H1 (cell line): ENCODE data around the gene SMNDC1. TPM values are rescaled to one million over a fixed set of nuclear protein-coding genes. Genes with fewer than 3 reads are reported as not detected.
A peak's percentile ranks its signal among the peaks of the same experiment; 100 is the strongest.

Experiments used
- CTCF ChIA-PET: fragments of 300-600 bp; sonication (Branson Sonifier 250); formaldehyde crosslinking; loops from one replicate; lab custom pipeline; 2021; ENCODE audit not compliant: partially characterized antibody; lab: Charles Lee
- POLR2A ChIA-PET: fragments of 300-600 bp; sonication (Branson Sonifier 250); formaldehyde crosslinking; loops from one replicate; lab custom pipeline; 2021; ENCODE audit warnings: inconsistent platforms; ENCODE audit not compliant: partially characterized antibody; lab: Charles Lee
- DNase-seq, 2 experiments: peaks; one replicate each; pipeline versions ENCODE4 v3.0.0 to v3.0.0-alpha.2; 2010 to 2022; ENCODE audit warnings: low spot score in 2 of 2, low read depth in 1 of 2, mixed read lengths in 1 of 2
- FAIRE-seq: peaks from 2 replicates; lab custom pipeline; 2011; peaks lifted over from hg19 to GRCh38; lab: Jason Lieb, UNC
- H2AFZ ChIP-seq: 2 replicates; pipeline ENCODE4 v1.8.1; 2012; ENCODE audit warnings: low read length, inconsistent platforms
- H2AK5ac ChIP-seq: 2 replicates; pipeline ENCODE4 v1.6.1; 2013; ENCODE audit warnings: low read depth, low read length
- H2BK120ac ChIP-seq: replicated peaks from 2 replicates; pipeline ENCODE3; 2013; ENCODE audit warnings: low read depth, low read length, inconsistent platforms
- H2BK12ac ChIP-seq: 2 replicates; pipeline ENCODE4 v1.6.1; 2013; ENCODE audit warnings: low read depth, low read length
- H2BK15ac ChIP-seq: 2 replicates; pipeline ENCODE4 v1.6.1; 2013; ENCODE audit warnings: low read length
- H2BK20ac ChIP-seq: 2 replicates; pipeline ENCODE4 v1.6.1; 2013; ENCODE audit warnings: low read length
- H2BK5ac ChIP-seq: 2 replicates; pipeline ENCODE4 v1.6.1; 2013; ENCODE audit warnings: low read depth, low read length
- H3K14ac ChIP-seq: 2 replicates; pipeline ENCODE4 v1.6.1; 2013; ENCODE audit warnings: inconsistent platforms; ENCODE audit not compliant: insufficient read length
- H3K18ac ChIP-seq: 2 replicates; pipeline ENCODE4 v1.6.1; 2013; ENCODE audit warnings: low read length; ENCODE audit errors: extremely low read depth
- H3K23ac ChIP-seq: 2 replicates; pipeline ENCODE4 v1.6.1; 2013; ENCODE audit warnings: inconsistent platforms; ENCODE audit not compliant: insufficient read length
- H3K23me2 ChIP-seq: 2 replicates; pipeline ENCODE4 v1.6.1; 2013; ENCODE audit warnings: low read depth, low read length
- H3K27ac ChIP-seq: 2 replicates; pipeline ENCODE4 v1.6.1; 2011; ENCODE audit warnings: low read depth, low read length, inconsistent platforms
- H3K27me3 ChIP-seq, 4 experiments: replicated peaks in 1 of 4; 1 replicate in 1 of 4; 2 replicates in 3 of 4; pipeline versions ENCODE4 v1.6.1 to v1.8.1; 2011 to 2013; ENCODE audit warnings: low read length in 3 of 4, mild to moderate bottlenecking in 3 of 4, inconsistent platforms in 2 of 4, mixed read lengths in 2 of 4, moderate library complexity in 1 of 4; ENCODE audit not compliant: control insufficient read depth in 3 of 4, insufficient read depth in 3 of 4; ENCODE audit errors: extremely low read depth in 1 of 4
- H3K36me3 ChIP-seq, 4 experiments: 2 replicates each; pipeline versions ENCODE4 v1.6.1 to v1.8.1; 2011 to 2013; ENCODE audit warnings: mild to moderate bottlenecking in 4 of 4, low read length in 3 of 4, moderate library complexity in 2 of 4, control low read depth in 1 of 4, inconsistent platforms in 1 of 4; ENCODE audit not compliant: insufficient read depth in 4 of 4, control insufficient read depth in 2 of 4
- H3K4ac ChIP-seq: replicated peaks from 2 replicates; pipeline ENCODE3; 2013; ENCODE audit warnings: low read length, low read depth, mixed read lengths, inconsistent platforms; ENCODE audit not compliant: insufficient read length
- H3K4me1 ChIP-seq, 4 experiments: replicated peaks in 1 of 4; 1 replicate in 1 of 4; 2 replicates in 3 of 4; pipeline versions ENCODE4 v1.6.1 to v1.8.1; 2011 to 2013; ENCODE audit warnings: low read length in 3 of 4, inconsistent platforms in 2 of 4, mixed read lengths in 1 of 4; ENCODE audit not compliant: insufficient read depth in 4 of 4, control insufficient read depth in 3 of 4
- H3K4me2 ChIP-seq, 2 experiments: 2 replicates each; pipeline versions ENCODE4 v1.6.1 to v1.8.1; 2011 to 2013; ENCODE audit warnings: low read depth in 2 of 2, low read length in 2 of 2, control low read depth in 1 of 2, inconsistent platforms in 1 of 2, mild to moderate bottlenecking in 1 of 2; ENCODE audit not compliant: insufficient read depth in 1 of 2
- H3K4me3 ChIP-seq, 4 experiments: fragments of 200-600, 300-600 bp in 1 of 4; sonication (generic), shearing (Covaris generic), sonication (Bioruptor Twin) in 1 of 4; 2 replicates each; pipeline versions ENCODE4 v1.5.1 to v1.8.1; 2011 to 2016; ENCODE audit warnings: low read length in 4 of 4, low read depth in 3 of 4, control low read depth in 2 of 4, inconsistent platforms in 2 of 4, mild to moderate bottlenecking in 2 of 4, mixed read lengths in 1 of 4, moderate library complexity in 1 of 4; ENCODE audit not compliant: insufficient read depth in 2 of 4; ENCODE audit errors: extremely low read depth in 1 of 4
- H3K56ac ChIP-seq: replicated peaks from 2 replicates; pipeline ENCODE3; 2013; ENCODE audit warnings: low read depth, mild to moderate bottlenecking, mixed read lengths, low read length, inconsistent platforms; ENCODE audit not compliant: insufficient read length
- H3K79me1 ChIP-seq: 2 replicates; pipeline ENCODE4 v1.6.1; 2013; ENCODE audit warnings: low read depth, low read length, control low read depth
- H3K79me2 ChIP-seq, 2 experiments: 2 replicates each; pipeline versions ENCODE4 v1.6.1 to v1.8.1; 2012 to 2013; ENCODE audit warnings: low read length in 2 of 2, mild to moderate bottlenecking in 2 of 2, inconsistent platforms in 1 of 2; ENCODE audit not compliant: insufficient read depth in 2 of 2, control insufficient read depth in 1 of 2
- H3K9ac ChIP-seq, 4 experiments: replicated peaks in 1 of 4; 1 replicate in 1 of 4; 2 replicates in 3 of 4; pipeline versions ENCODE4 v1.6.1 to v1.8.1; 2011 to 2013; ENCODE audit warnings: low read depth in 3 of 4, low read length in 3 of 4, control low read depth in 2 of 4, mild to moderate bottlenecking in 2 of 4, moderate library complexity in 2 of 4, inconsistent platforms in 1 of 4; ENCODE audit errors: extremely low read depth in 1 of 4
- H3K9me3 ChIP-seq, 2 experiments: 2 replicates each; pipeline versions ENCODE4 v1.6.1 to v1.8.1; 2012 to 2013; ENCODE audit warnings: mild to moderate bottlenecking in 2 of 2, moderate library complexity in 2 of 2, control low read depth in 1 of 2, inconsistent platforms in 1 of 2, low read depth in 1 of 2, low read length in 1 of 2, mixed read lengths in 1 of 2; ENCODE audit not compliant: insufficient read depth in 2 of 2
- H4K20me1 ChIP-seq, 2 experiments: replicated peaks in 1 of 2; 2 replicates each; pipeline versions ENCODE3 to v1.8.1; 2011 to 2013; ENCODE audit warnings: inconsistent platforms in 2 of 2, low read length in 2 of 2, mild to moderate bottlenecking in 1 of 2; ENCODE audit not compliant: insufficient read depth in 2 of 2, control insufficient read depth in 1 of 2
- H4K5ac ChIP-seq: 2 replicates; pipeline ENCODE4 v1.6.1; 2013; ENCODE audit warnings: low read length, low read depth, mixed read lengths, inconsistent platforms; ENCODE audit not compliant: insufficient read length
- H4K8ac ChIP-seq: 2 replicates; pipeline ENCODE4 v1.8.0; 2013; ENCODE audit warnings: mild to moderate bottlenecking, moderate library complexity, low read length, inconsistent platforms; ENCODE audit not compliant: insufficient read depth; ENCODE audit errors: extremely low read depth
- H4K91ac ChIP-seq: replicated peaks from 2 replicates; pipeline ENCODE3; 2013; ENCODE audit warnings: low read length, mixed read lengths, inconsistent platforms; ENCODE audit not compliant: insufficient read length
- HDAC2 ChIP-seq, 2 experiments: fragments of 300-600 bp in 1 of 2; sonication (generic) in 1 of 2; IDR thresholded peaks; 2 replicates each; pipeline ENCODE4 v1.6.1; 2011 to 2012; ENCODE audit warnings: low read depth in 2 of 2, low read length in 2 of 2, mild to moderate bottlenecking in 2 of 2, moderate library complexity in 2 of 2, borderline replicate concordance in 1 of 2, inconsistent platforms in 1 of 2
- RAD21 ChIP-seq, 2 experiments: IDR thresholded peaks in 1 of 2; conservative IDR thresholded peaks in 1 of 2; 2 replicates each; pipeline ENCODE4 v1.6.1; 2011; ENCODE audit warnings: low read depth in 2 of 2, low read length in 2 of 2, improper control_type of control experiment in 1 of 2, inconsistent platforms in 1 of 2, mild to moderate bottlenecking in 1 of 2, moderate library complexity in 1 of 2
- SP4 ChIP-seq: IDR thresholded peaks from 2 replicates; pipeline ENCODE4 v1.6.1; 2012; ENCODE audit warnings: low read length, inconsistent platforms
- YY1 ChIP-seq: IDR thresholded peaks from 2 replicates; pipeline ENCODE4 v1.6.1; 2011; ENCODE audit warnings: low read depth, mild to moderate bottlenecking, low read length
- WGBS, 2 experiments: shearing (Covaris generic) in 1 of 2; methylation state at CpG; one replicate each; pipeline versions ENCODE4 v1.1.6 to v1.1.7; 2013 to 2015; ENCODE audit warnings: low lambda C conversion rate in 2 of 2, mixed read lengths in 2 of 2, inconsistent platforms in 1 of 2, low coverage in 1 of 2, missing lambda C conversion rate in 1 of 2; ENCODE audit not compliant: insufficient replicate concordance in 2 of 2, insufficient coverage in 1 of 2, insufficient read length in 1 of 2; ENCODE audit errors: extremely low coverage in 1 of 2, missing lambda C conversion rate in 1 of 2; 5-methylcytosine and 5-hydroxymethylcytosine counted together
- polyA plus RNA-seq, 7 experiments: library from polyadenylated mRNA; depleted of rRNA in 3 of 7; stranded (reverse) in 5 of 7; unstranded in 2 of 7; fragments of >200 nt in 5 of 7; fragments of 200-250 nt in 2 of 7; gene quantifications; 1 replicate in 5 of 7; 2 replicates in 1 of 7; 4 replicates in 1 of 7; pipeline versions ENCODE4 v1.2.1 to v1.2.3, GENCODE V29; 2011 to 2013; ENCODE audit warnings: missing spikeins in 2 of 7, mixed read lengths in 2 of 7
- total RNA-seq: library from RNA; stranded (reverse); fragmentation: NEBNext Ultra II Directional; extraction: Animal tissue kit (Norgen Biotek cat#: 25700); gene quantifications from 2 replicates; pipeline ENCODE4 v1.2.1, GENCODE V29; 2021
- TF ChIP-seq, protein P1 (sequence below), 3 experiments: IDR thresholded peaks; 1 replicate in 2 of 3; 2 replicates in 1 of 3; pipeline versions ENCODE4 v1.5.1 to v1.6.1; 2011; ENCODE audit warnings: low read length in 3 of 3, mild to moderate bottlenecking in 3 of 3, inconsistent platforms in 2 of 3, low read depth in 1 of 3, moderate library complexity in 1 of 3; ENCODE audit not compliant: insufficient read depth in 1 of 3; ENCODE audit errors: control extremely low read depth in 1 of 3

The SMNDC1 gene
- total and polyA plus RNA-seq, 2 of the 8 experiments (the other 6 are each of a cell fraction or from before 2014, with no cell fraction given), result 8.1 to 48.6 TPM

DNA sequence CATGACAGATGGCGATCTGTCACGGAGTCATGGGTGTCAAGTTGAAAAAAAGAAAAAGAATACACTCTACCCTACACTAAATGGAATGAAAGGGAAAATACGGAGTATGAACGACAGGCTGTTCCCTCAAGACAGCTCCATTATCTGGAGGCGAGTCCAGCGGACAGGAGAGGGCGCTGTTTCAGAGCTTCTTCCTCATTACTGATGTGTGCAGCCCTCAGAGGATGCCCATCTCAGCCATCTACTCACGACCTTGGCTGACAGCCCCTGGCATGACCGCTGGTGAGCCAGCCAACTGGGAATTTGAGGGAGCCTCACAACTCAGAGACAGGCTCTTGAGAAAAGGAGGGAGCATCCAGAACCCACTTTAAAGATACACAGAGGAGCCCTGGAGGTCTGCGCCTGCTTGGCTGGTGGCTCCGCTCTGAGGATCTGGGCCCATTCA is 49.6 kb upstream of the SMNDC1 start:
- POLR2A ChIA-PET, result interaction anchor here (0.9 to 1.6 kb wide), 4 partner anchors 87 to 212 kb away, joined by 3 to 5 read pairs (median 4); no protein-coding TSS in a partner anchor
- H3K23me2 ChIP-seq, result no peaks in the 10 kb centered on the region
- FAIRE-seq (no peak), DNase-seq (peak; percentile 58 to 92)
- no peak overlapping the region for H3K4ac ChIP-seq
- H3K4me1 ChIP-seq, result peaks cover 5 to 14% (median 10%) of the 10 kb centered on the region in 4 experiments; a peak in 6 of 7 replicates
- H2BK15ac ChIP-seq, result peak overlapping the region; percentile 31; the same call in 1 of the 2 replicates
- no peak overlapping the region for H4K91ac ChIP-seq
- no peak overlapping the region for H3K27ac ChIP-seq
- no peaks in the 10 kb centered on the region for H3K79me2 ChIP-seq
- no peak overlapping the region for H4K5ac ChIP-seq
- H3K36me3 ChIP-seq, result no peaks in the 10 kb centered on the region
- H3K79me1 ChIP-seq, result no peaks in the 10 kb centered on the region
- WGBS, 2 experiments, result 32% methylated on average over 11 of the region's 11 CpGs; no CpG with 5 or more reads in 1 of the 2 experiments
- no peak overlapping the region for H3K14ac ChIP-seq
- no peaks in the 10 kb centered on the region for H4K20me1 ChIP-seq
- no peak overlapping the region for H2BK5ac ChIP-seq
- CTCF ChIA-PET, result interaction anchor here (0.6 to 4.8 kb wide), 72 partner anchors 9 to 265 kb away, joined by 3 to 49 read pairs (median 7); partner anchors contain the start of gene SMC3
- no peak overlapping the region for H3K9ac ChIP-seq
- peak overlapping the region; percentile 5; the same call in 1 of the 2 replicates for H3K18ac ChIP-seq
- H3K56ac ChIP-seq, result no peak overlapping the region
- TF ChIP-seq HDAC2 (IDR thresholded peaks at IDR 0.05; ENCODE audit: borderline replicate concordance in 1 of 2, low read depth in 2 of 2, low read length in 2 of 2) (no peak), YY1 (peak; percentile 62), RAD21 (IDR thresholded peaks at IDR 0.05 in 1 of 2, conservative IDR thresholded peaks at IDR 0.05 in 1 of 2; ENCODE audit: low read depth in 2 of 2, low read length in 2 of 2) (peak; percentile 78 to 82), SP4 (no peak)
- TF ChIP-seq, protein P1, sequence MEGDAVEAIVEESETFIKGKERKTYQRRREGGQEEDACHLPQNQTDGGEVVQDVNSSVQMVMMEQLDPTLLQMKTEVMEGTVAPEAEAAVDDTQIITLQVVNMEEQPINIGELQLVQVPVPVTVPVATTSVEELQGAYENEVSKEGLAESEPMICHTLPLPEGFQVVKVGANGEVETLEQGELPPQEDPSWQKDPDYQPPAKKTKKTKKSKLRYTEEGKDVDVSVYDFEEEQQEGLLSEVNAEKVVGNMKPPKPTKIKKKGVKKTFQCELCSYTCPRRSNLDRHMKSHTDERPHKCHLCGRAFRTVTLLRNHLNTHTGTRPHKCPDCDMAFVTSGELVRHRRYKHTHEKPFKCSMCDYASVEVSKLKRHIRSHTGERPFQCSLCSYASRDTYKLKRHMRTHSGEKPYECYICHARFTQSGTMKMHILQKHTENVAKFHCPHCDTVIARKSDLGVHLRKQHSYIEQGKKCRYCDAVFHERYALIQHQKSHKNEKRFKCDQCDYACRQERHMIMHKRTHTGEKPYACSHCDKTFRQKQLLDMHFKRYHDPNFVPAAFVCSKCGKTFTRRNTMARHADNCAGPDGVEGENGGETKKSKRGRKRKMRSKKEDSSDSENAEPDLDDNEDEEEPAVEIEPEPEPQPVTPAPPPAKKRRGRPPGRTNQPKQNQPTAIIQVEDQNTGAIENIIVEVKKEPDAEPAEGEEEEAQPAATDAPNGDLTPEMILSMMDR (IDR thresholded peaks at IDR 0.05; ENCODE audit: control extremely low read depth in 1 of 3, insufficient read depth in 1 of 3, low read depth in 1 of 3, low read length in 3 of 3), result peak; percentile 83 to 91 (median 87)
- TF ChIP-seq, all 59 proteins: peak for 3
- H3K4me3 ChIP-seq, result peak overlapping the region in 1 of 4 experiments; percentile 33; a peak in 1 of 8 replicates
- H3K27me3 ChIP-seq, result no peaks in the 10 kb centered on the region; a peak in 1 of 7 replicates
- H3K4me2 ChIP-seq, result peak overlapping the region; percentile 45 to 49
- H2BK12ac ChIP-seq, result no peak overlapping the region; the same call in 1 of the 2 replicates
- no peak overlapping the region for H2AK5ac ChIP-seq
- no peak overlapping the region for H2BK20ac ChIP-seq
- H2AFZ ChIP-seq, result no peak overlapping the region
- H2BK120ac ChIP-seq, result no peak overlapping the region
- H4K8ac ChIP-seq, result no peak overlapping the region
- no peaks in the 10 kb centered on the region for H3K9me3 ChIP-seq
- H3K23ac ChIP-seq, result no peak overlapping the region
